CD14-positive monocyte (primary cell): ENCODE data around the gene PKNOX2. TPM values are rescaled to one million over a fixed set of nuclear protein-coding genes. Genes with fewer than 3 reads are reported as not detected.

Source experiments
- DNase-seq, 3 donors: peaks; one replicate each; pipeline ENCODE4 v3.0.0-alpha.2; 2011 to 2022
- H2AFZ ChIP-seq: 2 replicates; pipeline ENCODE4 v1.6.0; 2012; ENCODE audit warnings: mild to moderate bottlenecking, low read depth, low read length, inconsistent platforms; ENCODE audit not compliant: insufficient read depth, poor library complexity, severe bottlenecking
- H3K27ac ChIP-seq, 2 donors: 1 replicate in 1 of 2; 2 replicates in 1 of 2; pipeline ENCODE4 v1.5.1; 2012 to 2013; ENCODE audit warnings: low read length in 2 of 2, control low read depth in 1 of 2, inconsistent platforms in 1 of 2, low read depth in 1 of 2, mild to moderate bottlenecking in 1 of 2
- H3K27me3 ChIP-seq, 2 donors: one replicate each; pipeline versions ENCODE4 v1.6.0 to v1.6.1; 2011 to 2013; ENCODE audit warnings: low read length in 2 of 2; ENCODE audit not compliant: control insufficient read depth in 2 of 2, insufficient read depth in 2 of 2
- H3K36me3 ChIP-seq, 2 donors: replicated peaks in 1 of 2; 1 replicate in 1 of 2; 2 replicates in 1 of 2; pipeline versions ENCODE4 v1.5.1 to v1.6.1; 2012 to 2013; ENCODE audit warnings: low read length in 2 of 2, control low read depth in 1 of 2, inconsistent platforms in 1 of 2, mild to moderate bottlenecking in 1 of 2; ENCODE audit not compliant: insufficient read depth in 2 of 2, control insufficient read depth in 1 of 2
- H3K4me1 ChIP-seq, 2 donors: 1 replicate in 1 of 2; 2 replicates in 1 of 2; pipeline versions ENCODE4 v1.5.1 to v1.6.1; 2012 to 2013; ENCODE audit warnings: low read length in 2 of 2, control low read depth in 1 of 2, inconsistent platforms in 1 of 2, mild to moderate bottlenecking in 1 of 2, moderate library complexity in 1 of 2; ENCODE audit not compliant: insufficient read depth in 2 of 2, control insufficient read depth in 1 of 2
- H3K4me2 ChIP-seq: replicated peaks from 2 replicates; pipeline ENCODE3; 2012; ENCODE audit warnings: low read length, moderate library complexity, mild to moderate bottlenecking; ENCODE audit not compliant: poor library complexity, severe bottlenecking; ENCODE audit errors: extremely low read depth
- H3K4me3 ChIP-seq, 3 experiments: fragments of 200-600 bp in 1 of 3; sonication (generic) in 1 of 3; replicated peaks in 1 of 3; 1 replicate in 2 of 3; 2 replicates in 1 of 3; pipeline ENCODE4 v1.5.1; 2011 to 2013; ENCODE audit warnings: low read length in 3 of 3, mild to moderate bottlenecking in 3 of 3, control low read depth in 2 of 3, low read depth in 2 of 3, inconsistent platforms in 1 of 3, moderate library complexity in 1 of 3
- H3K79me2 ChIP-seq: 2 replicates; pipeline ENCODE4 v1.6.0; 2012; ENCODE audit warnings: mild to moderate bottlenecking, control low read depth, inconsistent platforms, low read length, moderate library complexity; ENCODE audit not compliant: insufficient read depth
- H3K9ac ChIP-seq: 2 replicates; pipeline ENCODE4 v1.6.0; 2017; ENCODE audit warnings: low read length, mild to moderate bottlenecking; ENCODE audit not compliant: insufficient read depth, poor library complexity, severe bottlenecking
- H3K9me3 ChIP-seq, 2 donors: replicated peaks in 1 of 2; 1 replicate in 1 of 2; 2 replicates in 1 of 2; pipeline versions ENCODE4 v1.5.1 to v1.6.1; 2012 to 2013; ENCODE audit warnings: low read length in 2 of 2, control low read depth in 1 of 2; ENCODE audit not compliant: control insufficient read depth in 1 of 2, insufficient read depth in 1 of 2
- H4K20me1 ChIP-seq: 2 replicates; pipeline ENCODE4 v1.6.0; 2012; ENCODE audit warnings: mild to moderate bottlenecking, low read length, control low read depth, moderate library complexity; ENCODE audit not compliant: insufficient read depth
- H3K27ac Mint-ChIP-seq, 7 donors: one replicate each; pipeline ENCODE4 v1.8.0; 2020; ENCODE audit warnings: mild to moderate bottlenecking in 7 of 7, mixed read lengths in 7 of 7, moderate library complexity in 6 of 7, inconsistent platforms in 2 of 7
- H3K27me3 Mint-ChIP-seq, 3 donors: one replicate each; pipeline ENCODE4 v1.8.0; 2021 to 2022; ENCODE audit warnings: low read depth in 3 of 3, mild to moderate bottlenecking in 3 of 3, mixed read lengths in 3 of 3, moderate library complexity in 3 of 3, inconsistent platforms in 1 of 3
- H3K36me3 Mint-ChIP-seq, 2 donors: one replicate each; pipeline ENCODE4 v1.8.0; 2020; ENCODE audit warnings: mixed read lengths in 2 of 2, inconsistent platforms in 1 of 2, mild to moderate bottlenecking in 1 of 2
- H3K4me1 Mint-ChIP-seq: one replicate; pipeline ENCODE4 v1.8.0; 2020; ENCODE audit warnings: mild to moderate bottlenecking, mixed read lengths
- H3K4me3 Mint-ChIP-seq, 2 donors: one replicate each; pipeline ENCODE4 v1.8.0; 2020; ENCODE audit warnings: mild to moderate bottlenecking in 2 of 2, mixed read lengths in 2 of 2, moderate library complexity in 1 of 2
- H3K9me3 Mint-ChIP-seq, 7 donors: one replicate each; pipeline ENCODE4 v1.8.0; 2020 to 2022; ENCODE audit warnings: mixed read lengths in 7 of 7, mild to moderate bottlenecking in 6 of 7, moderate library complexity in 6 of 7, inconsistent platforms in 2 of 7
- WGBS: methylation state at CpG from one replicate; pipeline ENCODE4 v1.1.5; 2013; ENCODE audit warnings: missing lambda C conversion rate; ENCODE audit not compliant: insufficient coverage; 5-methylcytosine and 5-hydroxymethylcytosine counted together
- intact Hi-C, 2 donors: fragments of 100-400 bp; cut with micrococcal nuclease; formaldehyde crosslinking; loops; one replicate each; pipeline versions ENCODE4 v1.15.0 to v1.15.1; 2023
- polyA plus RNA-seq, 3 donors: library from polyadenylated mRNA; depleted of rRNA in 1 of 3; unstranded in 2 of 3; stranded (reverse) in 1 of 3; fragments of 300-500 nt in 2 of 3; fragments of >200 nt in 1 of 3; fragmentation: Illumina TruSeq in 2 of 3; gene quantifications; 1 replicate in 2 of 3; 2 replicates in 1 of 3; pipeline ENCODE4 v1.2.3, GENCODE V29; 2012 to 2021
- TF ChIP-seq, protein P1 (sequence below): fragments of 200-600 bp; IDR thresholded peaks from one replicate; pipeline ENCODE4 v1.8.0; 2022; ENCODE audit warnings: antibody characterized with exemption, mild to moderate bottlenecking

The PKNOX2 gene
- polyA plus RNA-seq, 3 donors, result not detected

DNA sequence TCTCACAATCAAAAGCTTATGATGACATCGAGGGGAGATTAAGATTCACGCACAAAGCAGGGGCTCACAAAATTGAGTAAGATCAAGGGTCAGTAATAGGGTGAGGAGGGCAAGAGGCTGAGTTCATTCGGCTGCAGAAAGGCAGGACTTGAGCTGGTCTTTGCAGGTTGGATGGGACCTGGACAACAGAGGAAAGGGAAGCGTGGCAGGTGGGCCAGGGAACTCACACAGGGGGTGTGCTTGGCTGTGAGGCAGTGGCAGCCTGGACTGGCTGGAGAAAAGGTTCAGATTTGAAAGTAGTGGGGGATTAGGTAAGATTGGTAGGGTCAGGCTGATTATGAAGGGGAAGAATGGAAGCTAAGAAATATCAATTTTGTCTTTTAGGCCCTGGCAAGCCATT lies 161.6 kb downstream of the PKNOX2 start:
- Histone ChIP-seq H3K36me3 (no peaks in the 10 kb centered on the region), H4K20me1 (no peaks in the 10 kb centered on the region), H3K79me2 (no peaks in the 10 kb centered on the region), H2AFZ (no peak overlapping the region), H3K4me3 (no peak overlapping the region), H3K4me2 (no peak overlapping the region), H3K27me3 (peaks cover 0 to 3% of the 10 kb centered on the region in 2 donors), H3K9ac (no peak overlapping the region), H3K4me1 (no peaks in the 10 kb centered on the region), H3K9me3 (no peaks in the 10 kb centered on the region), H3K27ac (no peak overlapping the region)
- intact Hi-C loops, result no loop called here
- Mint-ChIP-seq H3K4me3 (no peak overlapping the region), H3K27me3 (peaks cover 20 to 26% (median 21%) of the 10 kb centered on the region in 3 donors), H3K9me3 (no peaks in the 10 kb centered on the region), H3K4me1 (no peaks in the 10 kb centered on the region), H3K27ac (no peak overlapping the region), H3K36me3 (no peaks in the 10 kb centered on the region)
- no peak for DNase-seq
- 91% methylated on average over 4 of the region's 4 CpGs for WGBS
- TF ChIP-seq, protein P1, sequence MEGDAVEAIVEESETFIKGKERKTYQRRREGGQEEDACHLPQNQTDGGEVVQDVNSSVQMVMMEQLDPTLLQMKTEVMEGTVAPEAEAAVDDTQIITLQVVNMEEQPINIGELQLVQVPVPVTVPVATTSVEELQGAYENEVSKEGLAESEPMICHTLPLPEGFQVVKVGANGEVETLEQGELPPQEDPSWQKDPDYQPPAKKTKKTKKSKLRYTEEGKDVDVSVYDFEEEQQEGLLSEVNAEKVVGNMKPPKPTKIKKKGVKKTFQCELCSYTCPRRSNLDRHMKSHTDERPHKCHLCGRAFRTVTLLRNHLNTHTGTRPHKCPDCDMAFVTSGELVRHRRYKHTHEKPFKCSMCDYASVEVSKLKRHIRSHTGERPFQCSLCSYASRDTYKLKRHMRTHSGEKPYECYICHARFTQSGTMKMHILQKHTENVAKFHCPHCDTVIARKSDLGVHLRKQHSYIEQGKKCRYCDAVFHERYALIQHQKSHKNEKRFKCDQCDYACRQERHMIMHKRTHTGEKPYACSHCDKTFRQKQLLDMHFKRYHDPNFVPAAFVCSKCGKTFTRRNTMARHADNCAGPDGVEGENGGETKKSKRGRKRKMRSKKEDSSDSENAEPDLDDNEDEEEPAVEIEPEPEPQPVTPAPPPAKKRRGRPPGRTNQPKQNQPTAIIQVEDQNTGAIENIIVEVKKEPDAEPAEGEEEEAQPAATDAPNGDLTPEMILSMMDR, result no peak

DNA sequence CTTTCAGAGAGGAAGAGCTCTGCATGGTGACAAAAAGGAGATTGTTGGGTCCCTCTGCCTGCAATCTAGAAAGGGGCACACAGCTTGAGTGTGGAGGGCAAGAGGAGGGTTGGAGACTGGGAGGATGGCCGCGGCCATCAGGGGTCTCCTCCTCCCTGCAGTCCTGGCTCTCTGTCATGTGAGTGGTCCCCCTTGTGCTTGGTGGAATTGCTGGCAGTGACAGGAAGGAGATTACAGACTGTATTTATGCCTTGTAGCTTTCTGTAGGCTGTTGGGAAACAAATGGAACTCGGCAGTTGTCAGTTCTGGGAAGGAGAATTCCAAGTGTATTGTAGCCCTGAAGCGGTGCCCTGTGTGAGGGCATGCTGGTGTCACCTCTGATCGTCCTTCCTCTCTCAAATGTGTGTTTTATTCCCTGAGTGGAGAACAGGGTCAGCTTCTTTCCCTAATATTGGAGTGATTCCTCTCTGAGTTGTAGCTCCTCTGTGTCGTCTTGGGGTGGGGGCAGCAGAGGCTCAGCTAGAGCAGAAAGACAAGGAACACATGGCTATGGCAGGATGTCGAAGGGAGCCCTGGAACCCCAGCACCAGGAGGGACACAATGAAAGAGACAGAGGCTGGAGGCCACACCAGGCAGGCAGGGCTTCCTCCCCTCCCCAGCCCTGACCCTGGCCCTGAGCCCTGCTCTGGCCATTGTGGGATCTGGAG lies 163.1 kb downstream of the PKNOX2 start:
- peaks cover 21 to 26% (median 22%) of the 10 kb centered on the region in 3 donors for H3K27me3 Mint-ChIP-seq
- no peaks in the 10 kb centered on the region for H3K9me3 ChIP-seq
- 90% methylated on average over 4 of the region's 7 CpGs for WGBS
- TF ChIP-seq, protein P1, result no peak
- H3K4me1 ChIP-seq, result no peaks in the 10 kb centered on the region
- H4K20me1 ChIP-seq, result no peaks in the 10 kb centered on the region
- no peak overlapping the region for H3K4me3 ChIP-seq
- peaks cover 0 to 3% of the 10 kb centered on the region in 2 donors for H3K27me3 ChIP-seq
- H3K9ac ChIP-seq, result no peak overlapping the region
- no peaks in the 10 kb centered on the region for H3K79me2 ChIP-seq
- no peak overlapping the region for H3K27ac ChIP-seq
- H3K36me3 ChIP-seq, result no peaks in the 10 kb centered on the region
- H3K27ac Mint-ChIP-seq, result no peak overlapping the region
- no peak for DNase-seq
- H3K4me1 Mint-ChIP-seq, result no peaks in the 10 kb centered on the region
- H3K9me3 Mint-ChIP-seq, result no peaks in the 10 kb centered on the region
- intact Hi-C loops, result no loop called here
- H3K4me3 Mint-ChIP-seq, result no peak overlapping the region
- H3K36me3 Mint-ChIP-seq, result no peaks in the 10 kb centered on the region
- no peak overlapping the region for H2AFZ ChIP-seq
- no peak overlapping the region for H3K4me2 ChIP-seq
